Measurements from ENCODE around the gene MRPL53. TPM values are rescaled to one million over a fixed set of nuclear protein-coding genes. Genes with fewer than 3 reads are reported as not detected.

MRPL53 gene
- total RNA-seq, 2 donors from 2014 or later = 50.9 to 62.7 TPM

DNA sequence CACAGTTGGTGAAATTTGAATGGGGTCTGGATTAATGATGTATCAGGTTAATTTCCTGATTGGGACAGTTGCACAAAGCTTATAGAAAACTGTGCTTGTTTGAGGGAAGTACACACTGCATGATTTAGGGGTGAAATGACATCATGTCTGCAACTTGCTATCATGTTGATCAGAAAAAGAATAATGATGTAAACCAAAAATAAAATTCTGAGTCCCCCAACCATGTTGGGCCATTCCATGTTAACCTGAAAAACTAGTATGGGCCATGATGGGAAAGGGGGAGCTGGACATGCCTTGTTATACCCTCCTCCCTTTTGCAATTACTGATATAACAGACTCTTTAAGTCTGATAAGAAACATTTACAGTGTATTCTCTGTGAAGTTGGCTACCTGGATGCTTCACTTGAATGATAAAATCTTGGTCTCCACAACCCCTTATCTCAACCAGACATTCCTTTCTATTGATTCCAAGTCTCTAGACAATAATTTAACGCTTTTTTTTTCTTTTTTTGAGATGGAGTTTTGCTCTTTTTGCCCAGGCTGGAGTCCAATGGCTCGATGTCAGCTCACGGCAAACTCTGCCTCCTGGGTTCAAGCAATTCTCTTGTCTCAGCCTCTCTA is 21.8 kb downstream of the MRPL53 start:
- Mint-ChIP-seq H3K4me1 (peaks cover 18% of the 10 kb centered on the region), H3K9me3 (no peaks in the 10 kb centered on the region), H3K27me3 (ENCODE audit: insufficient read depth) (no peaks in the 10 kb centered on the region), H3K36me3 (ENCODE audit: low read depth) (no peaks in the 10 kb centered on the region), H3K27ac (no peak overlapping the region), H3K4me3 (no peak overlapping the region)
- WGBS, 2 experiments (ENCODE audit: insufficient coverage in 1 of 2, insufficient read length in 1 of 2) = 71 to 92% methylated on average over 1 to 3 of the region's 3 CpGs
- Histone ChIP-seq H3K9ac (ENCODE audit: extremely low read depth, low read length, poor library complexity, severe bottlenecking) (no peak overlapping the region), H3K4me1 (ENCODE audit: control insufficient read depth, insufficient read depth, low read length) (peaks cover 7% of the 10 kb centered on the region), H3K9me3 (ENCODE audit: control insufficient read depth, low read length) (no peaks in the 10 kb centered on the region), H3K36me3 (ENCODE audit: control insufficient read depth, insufficient read depth, low read length) (no peaks in the 10 kb centered on the region), H3K4me3 (ENCODE audit: low read length) (no peak overlapping the region), H3K27ac (ENCODE audit: low read depth, low read length) (no peak overlapping the region), H3K27me3 (ENCODE audit: control insufficient read depth, insufficient read depth, low read length, poor library complexity, severe bottlenecking) (no peaks in the 10 kb centered on the region)
- no peak for DNase-seq
- TF ChIP-seq, protein P1, sequence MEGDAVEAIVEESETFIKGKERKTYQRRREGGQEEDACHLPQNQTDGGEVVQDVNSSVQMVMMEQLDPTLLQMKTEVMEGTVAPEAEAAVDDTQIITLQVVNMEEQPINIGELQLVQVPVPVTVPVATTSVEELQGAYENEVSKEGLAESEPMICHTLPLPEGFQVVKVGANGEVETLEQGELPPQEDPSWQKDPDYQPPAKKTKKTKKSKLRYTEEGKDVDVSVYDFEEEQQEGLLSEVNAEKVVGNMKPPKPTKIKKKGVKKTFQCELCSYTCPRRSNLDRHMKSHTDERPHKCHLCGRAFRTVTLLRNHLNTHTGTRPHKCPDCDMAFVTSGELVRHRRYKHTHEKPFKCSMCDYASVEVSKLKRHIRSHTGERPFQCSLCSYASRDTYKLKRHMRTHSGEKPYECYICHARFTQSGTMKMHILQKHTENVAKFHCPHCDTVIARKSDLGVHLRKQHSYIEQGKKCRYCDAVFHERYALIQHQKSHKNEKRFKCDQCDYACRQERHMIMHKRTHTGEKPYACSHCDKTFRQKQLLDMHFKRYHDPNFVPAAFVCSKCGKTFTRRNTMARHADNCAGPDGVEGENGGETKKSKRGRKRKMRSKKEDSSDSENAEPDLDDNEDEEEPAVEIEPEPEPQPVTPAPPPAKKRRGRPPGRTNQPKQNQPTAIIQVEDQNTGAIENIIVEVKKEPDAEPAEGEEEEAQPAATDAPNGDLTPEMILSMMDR (conservative IDR thresholded peaks at IDR 0.05) = no peak

DNA sequence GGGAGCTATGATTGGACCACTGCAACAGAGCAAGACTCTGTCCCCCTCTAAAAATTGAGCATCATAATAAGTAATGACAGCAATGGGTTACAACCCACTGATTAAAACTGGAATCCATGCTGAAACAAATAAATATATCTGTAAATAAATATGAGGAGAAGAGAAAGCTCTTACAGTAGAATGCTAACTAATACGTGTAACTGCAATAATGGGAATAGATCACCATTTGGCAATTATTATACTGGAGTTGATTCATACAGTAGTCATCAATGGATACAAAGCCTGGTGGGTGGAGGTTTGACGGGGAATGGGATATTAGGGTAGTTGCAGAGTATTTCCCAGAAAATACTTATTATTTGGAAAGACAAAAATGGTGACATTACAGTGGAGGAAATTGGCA is 23.7 kb downstream of the MRPL53 start:
- H3K36me3 ChIP-seq (ENCODE audit: control insufficient read depth, insufficient read depth, low read length) = no peaks in the 10 kb centered on the region
- H3K9me3 ChIP-seq (ENCODE audit: control insufficient read depth, low read length) = no peaks in the 10 kb centered on the region
- WGBS, 2 experiments (ENCODE audit: insufficient coverage in 1 of 2, insufficient read length in 1 of 2) = 96 to 100% methylated on average over 1 to 2 of the region's 2 CpGs
- TF ChIP-seq, protein P1 (conservative IDR thresholded peaks at IDR 0.05) = no peak
- DNase-seq = no peak
- H3K27me3 ChIP-seq (ENCODE audit: control insufficient read depth, insufficient read depth, low read length, poor library complexity, severe bottlenecking) = no peaks in the 10 kb centered on the region
- H3K27me3 Mint-ChIP-seq (ENCODE audit: insufficient read depth) = no peaks in the 10 kb centered on the region
- peaks cover 16% of the 10 kb centered on the region for H3K4me1 Mint-ChIP-seq
- peaks cover 7% of the 10 kb centered on the region for H3K4me1 ChIP-seq (ENCODE audit: control insufficient read depth, insufficient read depth, low read length)
- H3K9ac ChIP-seq (ENCODE audit: extremely low read depth, low read length, poor library complexity, severe bottlenecking) = no peak overlapping the region
- no peak overlapping the region for H3K27ac Mint-ChIP-seq
- H3K9me3 Mint-ChIP-seq = no peaks in the 10 kb centered on the region
- no peak overlapping the region for H3K4me3 Mint-ChIP-seq
- H3K27ac ChIP-seq (ENCODE audit: low read depth, low read length) = no peak overlapping the region
- H3K4me3 ChIP-seq (ENCODE audit: low read length) = no peak overlapping the region
- no peaks in the 10 kb centered on the region for H3K36me3 Mint-ChIP-seq (ENCODE audit: low read depth)

DNA sequence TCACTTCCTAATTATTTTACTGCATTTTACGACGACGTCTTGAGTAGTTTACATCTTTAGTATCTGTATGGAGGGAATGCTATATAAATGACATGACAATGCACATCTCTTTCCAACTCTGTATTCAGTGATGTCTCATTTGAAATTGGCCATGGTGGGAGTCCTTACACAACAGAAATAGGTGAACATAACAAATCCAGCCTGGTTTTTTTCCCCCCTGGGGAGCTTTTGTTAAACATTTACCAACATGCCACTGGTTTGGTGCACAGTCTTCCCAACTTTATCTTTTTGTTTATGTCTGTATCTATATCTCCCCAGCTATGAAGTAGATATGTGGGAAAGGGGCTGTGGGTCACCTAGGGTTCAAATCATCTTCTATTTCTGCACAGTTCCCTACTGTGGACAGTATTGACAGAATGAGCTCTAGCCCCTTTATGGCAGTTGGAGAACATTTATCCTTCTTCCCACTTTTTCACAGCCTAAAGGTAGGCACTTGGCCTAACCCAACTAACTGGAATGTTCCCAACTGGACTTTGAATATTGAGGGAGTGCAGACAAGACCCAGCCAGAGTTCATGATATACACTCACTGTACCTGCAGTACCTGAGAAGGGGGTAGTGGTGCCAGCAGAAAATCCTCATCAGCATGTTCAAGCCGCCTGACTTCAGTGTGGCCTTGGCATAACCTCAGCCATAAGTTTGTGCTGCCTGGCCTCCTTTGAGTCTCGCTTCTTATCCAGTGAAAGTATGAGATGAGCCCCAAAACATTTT is 25.1 kb downstream of the MRPL53 start:
- H3K27ac Mint-ChIP-seq = no peak overlapping the region
- no peaks in the 10 kb centered on the region for H3K36me3 Mint-ChIP-seq (ENCODE audit: low read depth)
- no peaks in the 10 kb centered on the region for H3K27me3 Mint-ChIP-seq (ENCODE audit: insufficient read depth)
- Histone ChIP-seq H3K27ac (ENCODE audit: low read depth, low read length) (no peak overlapping the region), H3K27me3 (ENCODE audit: control insufficient read depth, insufficient read depth, low read length, poor library complexity, severe bottlenecking) (no peaks in the 10 kb centered on the region), H3K9me3 (ENCODE audit: control insufficient read depth, low read length) (no peaks in the 10 kb centered on the region), H3K4me1 (ENCODE audit: control insufficient read depth, insufficient read depth, low read length) (peaks cover 4% of the 10 kb centered on the region), H3K4me3 (ENCODE audit: low read length) (no peak overlapping the region), H3K9ac (ENCODE audit: extremely low read depth, low read length, poor library complexity, severe bottlenecking) (no peak overlapping the region), H3K36me3 (ENCODE audit: control insufficient read depth, insufficient read depth, low read length) (no peaks in the 10 kb centered on the region)
- no peaks in the 10 kb centered on the region for H3K9me3 Mint-ChIP-seq
- H3K4me3 Mint-ChIP-seq = no peak overlapping the region
- H3K4me1 Mint-ChIP-seq = peaks cover 8% of the 10 kb centered on the region
- TF ChIP-seq, protein P1 (conservative IDR thresholded peaks at IDR 0.05) = no peak
- DNase-seq = no peak
- 98 to 100% methylated on average over 1 to 5 of the region's 5 CpGs for WGBS, 2 experiments (ENCODE audit: insufficient coverage in 1 of 2, insufficient read length in 1 of 2)

All from endodermal cell (in vitro differentiated cells).